Fibroblast of upper back skin (primary cell): ENCODE data around the gene HEG1.

Experiments used
- DNase-seq: peaks from one replicate; pipeline ENCODE4 v3.0.0-alpha.2; 2013

HEG1 gene

DNA sequence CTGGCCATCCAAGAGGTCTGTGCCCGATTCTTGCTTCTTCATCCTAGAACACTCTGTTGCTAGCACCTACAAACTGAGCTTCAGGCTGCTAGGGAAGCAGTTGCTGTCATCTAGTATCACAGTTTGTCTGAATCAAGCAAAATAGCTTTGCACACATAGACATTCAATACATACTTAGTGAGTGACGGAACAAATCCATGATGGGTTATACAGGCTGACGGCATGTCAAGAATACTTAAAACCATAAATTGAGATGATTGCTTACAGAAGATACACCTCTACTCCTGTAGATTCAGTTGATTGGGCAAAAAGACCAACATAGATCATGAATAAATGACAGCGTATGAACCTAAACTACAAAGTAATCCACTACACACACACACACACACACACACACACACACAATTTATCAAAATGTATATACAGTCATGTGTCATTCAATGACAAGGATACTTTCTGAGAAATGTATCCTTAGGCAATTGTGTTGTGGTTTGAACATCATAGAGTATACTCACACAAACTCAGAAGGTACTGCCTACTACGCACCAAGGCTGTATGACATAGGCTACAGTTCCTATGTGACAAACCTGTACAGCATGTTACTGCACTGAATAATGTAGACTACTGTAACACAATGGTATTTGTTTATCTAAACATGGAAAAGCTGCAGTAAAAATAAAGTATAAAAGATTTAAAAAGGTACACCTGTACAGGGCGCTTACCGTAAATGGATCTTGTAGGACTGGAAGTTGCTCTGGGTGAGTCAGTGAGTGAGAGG, 14.4 kb upstream of the HEG1 start:
- DNase-seq, result no peak

DNA sequence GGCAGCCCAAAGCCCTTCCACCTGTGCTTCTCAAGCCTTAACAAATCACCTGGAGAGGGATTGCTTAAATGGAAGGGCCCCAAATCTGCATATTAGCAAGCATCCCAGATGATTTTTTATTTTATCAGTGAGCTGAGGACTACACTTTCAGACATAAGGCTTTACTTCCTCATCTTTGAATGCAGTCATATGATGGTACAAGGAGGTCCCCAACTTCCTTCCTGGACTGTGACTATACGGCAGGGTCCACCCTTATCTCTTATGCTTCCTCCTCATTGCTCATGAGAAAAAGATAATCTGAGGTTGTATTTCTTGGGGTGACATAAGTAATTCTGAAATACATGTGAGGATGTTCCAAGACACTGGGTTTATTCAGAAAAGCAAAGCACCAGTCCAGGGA, 13.7 kb upstream of the HEG1 start:
- DNase-seq, result no peak

DNA sequence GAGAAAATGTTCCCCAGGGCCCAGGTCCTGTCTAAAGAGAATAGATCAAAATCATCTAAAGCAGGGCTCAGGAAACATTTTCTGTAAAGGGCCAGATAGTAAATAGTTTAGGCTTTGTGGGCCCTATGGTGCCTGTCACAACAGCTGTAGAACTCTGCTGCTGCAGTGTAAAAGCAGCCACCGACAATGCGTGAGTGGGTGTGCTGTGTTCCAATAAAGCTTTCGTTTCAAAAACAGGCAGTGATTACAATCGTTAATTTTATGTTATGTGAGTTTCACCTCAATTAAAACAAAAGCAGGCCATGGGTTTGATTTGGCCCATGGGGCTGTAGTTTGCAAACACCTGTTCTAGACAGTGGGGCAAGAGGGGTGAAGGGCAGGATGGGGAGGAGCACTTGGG, 12.5 kb upstream of the HEG1 start:
- no peak for DNase-seq

DNA sequence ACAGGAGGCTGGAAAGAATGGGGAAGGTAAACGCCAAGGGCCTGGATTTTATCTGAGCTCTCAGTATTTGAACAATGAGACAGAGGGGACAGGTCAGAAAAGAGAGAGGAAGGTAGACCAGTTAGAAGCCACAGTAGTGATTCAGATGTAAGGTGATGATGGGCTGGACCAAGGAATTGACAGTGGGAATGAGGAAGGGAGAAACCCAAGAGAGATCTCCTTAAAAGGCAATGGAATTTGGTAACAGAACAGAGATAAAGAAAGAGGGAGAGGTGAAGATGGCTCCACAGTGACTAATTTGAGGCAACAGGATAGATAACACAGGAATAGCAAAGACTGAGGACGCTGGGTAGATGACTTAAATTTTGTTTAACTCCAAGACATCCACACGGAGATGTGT, 11.4 kb upstream of the HEG1 start:
- peak; percentile 66 for DNase-seq

DNA sequence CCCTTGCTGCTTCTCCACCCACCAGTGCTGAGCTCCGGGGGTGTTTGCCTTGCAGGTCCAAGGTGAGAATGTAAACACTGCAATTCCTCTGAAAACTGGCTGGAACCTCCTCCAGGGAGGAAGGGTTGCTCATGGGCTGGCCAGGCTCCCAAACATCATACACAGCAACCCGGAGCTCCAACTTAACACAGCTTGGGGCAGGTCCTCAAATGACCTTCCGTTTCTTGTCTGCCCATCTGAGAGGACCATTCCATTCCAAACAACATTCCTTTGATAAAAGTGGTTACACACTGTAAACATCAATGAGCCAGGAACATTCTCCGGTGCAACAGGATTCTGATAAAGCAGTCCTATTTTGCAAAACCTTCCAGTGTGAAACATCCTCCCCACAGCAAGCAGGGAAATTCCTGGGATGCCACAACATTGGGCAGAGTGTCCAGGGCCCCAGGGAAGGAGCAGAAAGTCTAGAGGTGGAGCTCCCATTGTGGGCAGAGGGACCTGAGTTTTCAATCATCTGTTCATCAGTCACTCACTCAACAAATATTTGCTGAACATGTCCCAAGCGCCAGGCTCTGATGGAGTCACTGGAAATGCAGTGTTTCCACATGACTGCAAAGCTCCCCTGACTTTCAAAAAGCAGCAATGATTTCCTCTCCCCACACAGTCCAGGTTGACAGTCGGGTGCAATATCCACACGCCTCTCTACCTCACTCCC, 7.3 kb upstream of the HEG1 start:
- peak; percentile 98 for DNase-seq

DNA sequence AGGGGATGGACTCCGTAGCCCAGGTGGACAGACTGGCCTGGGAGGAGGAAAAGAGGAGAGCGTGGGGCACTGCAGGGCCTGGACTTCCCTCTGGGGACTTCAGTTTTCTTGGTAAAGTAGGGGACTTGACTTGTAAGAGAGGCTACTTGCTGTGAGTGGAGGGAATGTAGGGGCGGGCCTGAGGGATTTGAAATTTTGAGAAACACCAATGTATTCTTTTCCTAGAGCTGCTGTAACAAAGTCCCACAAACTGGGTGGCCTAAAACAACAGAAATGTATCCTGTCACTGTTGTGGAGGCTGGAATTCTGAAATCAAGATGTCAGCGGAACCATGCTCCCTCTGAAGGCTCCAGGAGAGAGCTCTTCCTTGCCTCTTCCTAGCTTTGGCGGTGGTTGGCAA, 5.8 kb upstream of the HEG1 start:
- no peak for DNase-seq

DNA sequence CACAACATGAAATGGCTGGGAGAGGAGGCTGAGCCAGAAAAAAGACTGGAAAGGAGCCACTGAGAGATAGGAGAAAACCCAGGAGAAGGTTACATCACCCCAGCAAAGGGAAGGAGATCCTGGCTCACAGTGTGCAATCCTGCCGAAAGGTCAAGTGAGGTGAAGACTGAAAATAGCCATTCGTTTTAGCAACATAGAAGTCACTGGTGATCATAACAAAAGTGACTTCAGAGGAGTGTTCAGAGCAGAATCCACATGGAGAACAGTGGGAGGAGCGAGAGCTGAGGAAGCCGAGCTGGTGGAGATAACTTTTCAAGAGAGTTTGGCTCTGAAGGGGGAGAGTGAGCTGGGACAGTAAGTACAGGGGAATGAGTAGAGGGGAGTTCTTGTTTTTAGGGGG, 5.4 kb upstream of the HEG1 start:
- peak; percentile 86 for DNase-seq

DNA sequence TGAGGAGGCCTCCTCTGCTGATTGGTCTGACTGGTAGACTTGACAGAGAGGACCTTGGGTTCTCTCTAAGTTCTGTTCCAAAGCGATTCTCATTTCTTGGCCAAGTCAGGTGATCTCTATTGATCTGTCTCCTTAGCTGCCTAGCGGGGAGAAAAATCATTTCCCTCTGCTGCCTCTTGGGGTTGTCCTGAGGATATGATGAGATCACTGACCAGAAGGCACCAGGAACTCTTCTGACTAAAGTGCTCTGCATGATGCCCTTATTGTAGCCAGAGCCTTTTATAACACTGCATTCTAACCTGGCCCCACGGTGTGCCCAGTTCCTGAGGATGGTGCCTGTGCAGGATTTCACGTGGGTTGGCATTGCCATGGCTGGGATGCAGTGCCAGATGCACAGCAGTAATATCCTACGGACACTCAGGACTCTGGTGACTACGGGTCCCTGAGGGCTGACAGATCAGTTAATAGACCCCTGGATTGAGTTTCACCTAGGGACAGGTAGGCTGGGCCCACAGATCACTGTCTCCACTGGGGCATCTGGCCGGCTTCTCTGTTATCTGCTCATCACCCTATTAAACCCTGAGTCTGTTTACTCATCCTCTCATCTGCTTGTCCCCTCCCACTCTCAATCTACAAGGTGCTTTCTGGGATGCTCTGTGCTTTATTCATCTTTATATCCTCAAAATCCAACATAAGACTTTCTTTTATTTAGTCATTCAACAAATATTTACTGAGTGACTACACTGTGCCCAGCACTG, 3.9 kb upstream of the HEG1 start:
- DNase-seq, result no peak

DNA sequence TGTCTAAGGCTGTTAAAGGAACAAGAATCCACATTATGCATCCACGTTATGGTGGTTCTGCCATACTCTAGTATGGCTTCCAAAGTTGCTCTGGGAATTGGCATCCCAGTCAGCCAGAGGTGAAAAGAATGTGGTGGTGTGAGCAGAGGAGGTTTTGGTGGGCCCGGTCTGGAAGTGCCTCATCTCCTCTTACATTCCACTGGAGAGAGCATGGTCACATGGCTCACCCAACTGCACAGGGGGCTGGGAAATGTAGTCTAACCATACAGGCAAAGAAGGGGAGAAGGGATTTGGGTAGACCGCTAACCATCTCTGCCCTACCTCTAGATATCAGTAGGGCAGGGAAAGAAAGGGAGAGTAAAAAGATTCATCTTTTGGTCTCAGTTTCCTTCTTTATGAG, 3.2 kb upstream of the HEG1 start:
- no peak for DNase-seq

DNA sequence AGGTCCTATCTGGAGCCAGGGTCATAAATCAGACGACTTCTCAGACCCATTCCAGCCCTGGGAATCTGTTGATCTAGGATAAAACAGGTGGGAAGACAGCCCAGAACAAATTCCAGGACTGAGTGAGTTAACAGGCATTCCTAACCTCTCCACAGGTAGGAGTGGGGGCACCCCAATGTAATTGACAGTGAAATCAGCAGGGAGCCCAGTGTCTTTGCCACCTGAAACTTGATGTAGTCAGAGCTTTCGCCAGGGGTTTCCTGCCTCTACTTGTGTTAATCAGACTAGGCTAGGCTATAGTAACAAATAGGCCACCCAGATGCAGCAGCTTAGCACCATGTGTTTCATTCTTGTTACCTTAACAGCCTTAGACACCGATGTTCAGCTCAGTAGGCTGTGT, 2.7 kb upstream of the HEG1 start:
- no peak for DNase-seq

DNA sequence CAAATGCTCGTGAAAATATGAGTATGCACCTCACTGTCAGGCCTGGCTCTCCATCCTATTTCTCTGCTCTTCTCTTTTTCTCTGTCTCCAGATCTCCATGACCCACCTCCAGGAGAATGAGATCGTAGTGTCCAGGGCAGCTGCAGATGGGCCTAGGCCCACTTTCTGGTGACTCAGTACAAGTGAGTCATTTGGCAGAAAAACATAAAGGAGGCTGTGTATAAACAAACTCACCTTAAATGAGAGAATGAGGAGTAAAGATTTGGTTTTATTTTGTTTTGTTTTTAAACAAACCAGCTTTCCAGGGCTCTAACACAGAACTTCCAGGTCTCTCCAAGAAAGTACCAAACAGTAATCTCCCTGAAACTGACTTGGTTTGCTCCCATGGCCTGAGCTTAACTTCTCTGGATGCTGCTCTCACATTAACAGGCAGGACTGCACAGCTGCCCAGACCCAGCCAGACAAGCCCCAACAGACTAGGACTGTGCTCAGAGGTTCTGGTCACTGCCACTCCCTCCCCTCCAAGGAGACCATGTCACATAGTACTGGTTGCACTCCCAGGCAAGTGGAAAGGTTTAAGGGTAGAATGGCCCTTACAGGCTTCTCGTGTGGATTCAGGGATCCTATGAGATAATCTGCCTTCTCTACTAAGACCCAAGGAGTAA, 1.5 kb upstream of the HEG1 start:
- DNase-seq, result peak; percentile 73

DNA sequence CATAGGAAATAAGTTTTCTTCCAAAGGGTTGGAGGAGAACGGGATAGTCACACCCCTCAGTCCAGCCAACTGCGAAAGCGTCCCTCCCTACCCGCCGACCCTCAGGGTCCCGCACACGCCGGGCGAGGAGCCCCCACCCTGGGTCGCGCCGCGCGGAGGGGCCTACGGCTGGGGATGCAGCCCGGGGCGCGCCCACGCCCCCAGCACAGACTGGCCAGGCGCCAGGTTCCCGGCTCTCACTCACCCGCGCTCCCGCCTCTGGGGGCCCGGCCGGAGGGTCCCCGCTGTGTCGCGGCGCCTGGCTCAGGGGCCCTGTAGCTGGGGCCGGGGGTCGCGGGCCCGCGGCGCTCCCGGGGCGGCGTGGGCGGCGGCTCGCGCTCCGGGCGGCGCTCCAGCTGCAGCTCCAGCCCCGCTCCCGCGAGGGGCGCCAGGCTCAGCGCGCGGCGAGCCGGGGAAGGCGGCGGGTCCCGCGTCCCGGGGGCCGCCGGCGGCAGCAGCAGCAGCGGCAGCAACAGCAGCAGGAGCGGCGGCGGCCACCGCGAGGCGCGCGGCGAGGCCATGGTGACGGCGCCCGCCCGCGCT, 375 bp downstream of the HEG1 start:
- DNase-seq, result no peak

DNA sequence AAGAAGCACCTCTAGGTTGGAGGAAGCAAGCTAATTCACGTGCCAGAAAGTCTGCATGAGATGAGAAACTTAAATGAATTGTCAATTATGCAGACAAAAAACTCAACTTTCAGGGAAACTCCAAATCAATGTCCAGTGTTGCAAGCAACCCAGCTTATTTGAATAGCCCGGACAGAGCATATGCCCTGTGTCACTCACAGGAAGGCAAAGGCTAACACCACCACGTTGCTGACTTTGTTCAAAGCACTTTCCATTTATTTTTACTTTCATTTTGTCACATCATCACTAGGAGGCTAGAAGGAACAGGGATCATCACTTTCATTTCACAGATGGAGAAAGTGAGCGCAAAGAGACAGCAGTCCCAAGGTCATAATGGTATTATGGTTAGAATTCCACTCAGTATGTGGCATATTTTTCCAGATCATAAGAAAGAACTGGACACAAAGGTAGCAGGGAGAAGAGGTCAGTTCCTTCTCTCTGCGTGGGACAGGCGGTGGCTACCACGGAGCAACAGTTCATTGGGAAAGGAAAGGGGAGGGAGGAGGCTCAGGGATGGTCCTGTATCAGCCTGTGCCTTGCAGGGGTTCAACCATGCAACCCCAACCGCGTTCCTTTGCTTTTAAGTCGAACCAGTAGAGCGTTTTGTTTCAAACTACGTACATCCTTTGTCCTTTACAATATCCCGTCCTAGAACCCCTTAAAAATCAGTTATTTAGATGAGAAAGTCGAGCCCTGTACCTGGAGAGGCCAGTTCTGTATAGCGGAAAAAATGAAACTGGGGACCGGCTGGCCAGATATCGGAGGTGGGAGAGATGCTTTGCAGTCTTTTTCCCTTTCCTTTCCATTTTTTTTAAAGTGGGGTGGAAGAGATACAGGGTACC, 1.1 kb downstream of the HEG1 start:
- peak; percentile 55 for DNase-seq

DNA sequence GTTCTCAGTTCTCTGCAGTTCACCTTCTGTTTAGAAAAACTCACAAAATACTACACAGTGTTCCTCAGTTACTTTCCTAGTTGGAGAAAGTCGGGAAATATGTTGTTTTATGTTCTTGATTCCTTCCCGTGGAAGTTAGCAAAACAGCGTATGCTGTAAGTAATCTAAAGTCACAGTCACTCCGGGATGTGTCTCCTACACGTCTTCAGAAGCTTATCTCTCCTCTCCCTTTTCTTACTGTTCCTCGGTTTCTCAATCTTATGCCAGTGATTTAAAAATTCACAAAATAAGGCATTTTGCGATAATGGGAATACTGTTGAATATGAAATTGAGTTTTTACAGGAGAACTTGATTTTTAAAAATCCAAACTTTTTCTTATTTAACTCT, 1.7 kb downstream of the HEG1 start:
- DNase-seq, result no peak

DNA sequence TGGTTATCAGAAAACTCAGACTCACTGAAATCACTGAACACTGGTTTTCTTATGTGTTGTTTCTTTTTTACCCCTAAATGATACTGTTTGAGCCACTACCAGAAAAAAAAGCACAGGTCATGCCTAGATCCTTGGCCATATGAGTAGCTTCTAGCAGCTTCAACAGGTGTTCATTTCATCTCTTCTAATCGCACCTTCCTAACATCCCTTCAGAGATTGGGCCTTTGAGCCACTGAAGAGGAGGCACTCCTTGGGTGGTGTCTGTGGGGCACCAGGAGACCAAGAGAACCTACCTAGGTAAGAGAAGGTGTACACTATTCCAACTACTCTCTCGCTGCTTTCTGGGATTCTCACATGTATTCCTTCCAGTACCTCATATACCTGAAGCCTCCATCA, 2.5 kb downstream of the HEG1 start:
- no peak for DNase-seq

DNA sequence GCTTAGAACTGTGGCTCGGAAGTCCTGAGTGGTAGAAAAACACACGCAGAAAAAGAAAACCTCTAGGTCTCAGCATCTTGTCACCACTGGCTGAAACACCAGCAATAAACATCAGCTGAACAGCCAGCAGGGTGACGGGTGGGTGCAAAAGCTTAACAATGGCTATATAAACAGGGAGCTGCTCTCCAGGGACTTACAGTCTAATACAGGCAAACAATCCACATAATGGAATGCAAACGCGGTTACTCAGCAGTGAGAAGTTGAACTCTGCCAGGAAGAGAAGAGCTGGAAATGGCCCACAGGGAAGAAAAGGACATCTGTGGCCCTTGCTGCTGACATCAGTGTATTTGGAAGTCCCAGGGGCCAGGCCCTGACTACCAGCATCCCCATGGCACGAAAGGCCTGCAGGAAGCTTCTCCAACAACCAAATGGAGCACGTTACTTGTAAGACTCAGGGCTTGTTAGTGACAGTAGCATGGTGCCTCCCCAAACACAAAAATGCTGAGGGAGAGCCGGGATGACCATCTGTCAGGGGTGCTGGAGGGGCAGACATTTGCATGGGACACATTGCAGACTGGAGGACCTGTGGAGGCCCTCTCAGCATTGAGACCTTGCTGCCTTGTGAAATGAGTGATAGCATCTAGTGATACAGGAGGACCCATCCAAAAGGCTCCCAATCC, 3.0 kb downstream of the HEG1 start:
- DNase-seq, result peak; percentile 89

DNA sequence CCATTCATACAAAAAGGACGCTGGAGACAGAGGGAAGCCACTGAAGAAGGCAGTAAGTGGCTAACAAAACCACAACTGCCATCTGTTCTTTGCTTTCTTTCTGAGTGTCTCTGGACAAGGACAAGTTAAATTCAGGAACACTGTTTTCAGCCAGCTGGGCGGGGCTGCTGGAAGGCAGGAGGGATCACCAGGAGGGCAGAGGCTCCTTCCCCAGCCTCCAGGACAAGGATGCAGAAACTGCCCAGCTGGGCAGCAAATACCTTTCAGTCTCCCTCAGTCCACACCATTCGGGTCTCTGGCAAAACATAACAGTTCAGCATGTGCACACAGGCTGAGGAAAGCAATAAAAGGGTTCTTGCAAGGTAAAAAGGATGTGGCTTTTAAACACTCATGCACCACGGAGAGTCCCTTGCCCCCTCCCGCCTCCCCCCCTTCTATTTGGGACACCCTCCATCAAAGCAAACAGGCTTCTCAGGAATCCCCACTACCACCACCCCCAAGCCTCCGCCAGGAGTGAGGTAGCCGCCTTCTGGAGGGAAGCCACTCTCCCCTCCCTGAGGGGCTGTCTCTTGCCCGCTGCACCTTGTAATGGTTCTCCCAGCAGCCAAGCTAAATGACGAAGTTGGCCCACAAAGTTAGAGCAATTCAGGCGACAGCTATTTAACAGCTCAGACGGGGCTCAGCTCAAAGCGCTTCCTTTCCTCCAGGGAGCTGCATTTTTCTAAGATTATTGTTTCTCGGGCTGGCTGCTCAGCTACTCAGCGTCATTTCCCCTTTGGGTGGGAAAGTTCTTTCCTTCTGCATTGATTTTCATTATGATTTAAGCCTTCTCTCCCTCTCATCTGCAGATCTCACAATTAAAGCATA, 3.8 kb downstream of the HEG1 start:
- DNase-seq, result peak; percentile 95

DNA sequence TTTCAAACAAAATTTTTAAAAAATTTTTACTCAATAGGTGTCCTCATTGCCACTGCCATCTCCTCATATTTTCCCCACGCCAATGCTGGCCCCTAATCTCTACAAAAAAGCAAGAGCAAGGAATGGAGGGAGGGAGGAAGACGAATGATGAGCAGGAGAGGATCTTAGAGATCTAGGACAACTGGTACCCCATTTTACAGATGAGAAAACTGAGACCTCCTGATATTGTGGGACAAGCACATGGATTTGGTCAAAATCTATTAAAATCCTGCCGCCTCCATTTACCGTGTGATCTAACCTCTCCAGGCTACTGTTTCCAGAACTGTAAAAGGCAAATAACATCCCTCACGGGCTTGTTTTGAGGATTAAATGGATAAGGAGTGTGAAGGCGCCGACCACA, 4.6 kb downstream of the HEG1 start:
- DNase-seq, result no peak

DNA sequence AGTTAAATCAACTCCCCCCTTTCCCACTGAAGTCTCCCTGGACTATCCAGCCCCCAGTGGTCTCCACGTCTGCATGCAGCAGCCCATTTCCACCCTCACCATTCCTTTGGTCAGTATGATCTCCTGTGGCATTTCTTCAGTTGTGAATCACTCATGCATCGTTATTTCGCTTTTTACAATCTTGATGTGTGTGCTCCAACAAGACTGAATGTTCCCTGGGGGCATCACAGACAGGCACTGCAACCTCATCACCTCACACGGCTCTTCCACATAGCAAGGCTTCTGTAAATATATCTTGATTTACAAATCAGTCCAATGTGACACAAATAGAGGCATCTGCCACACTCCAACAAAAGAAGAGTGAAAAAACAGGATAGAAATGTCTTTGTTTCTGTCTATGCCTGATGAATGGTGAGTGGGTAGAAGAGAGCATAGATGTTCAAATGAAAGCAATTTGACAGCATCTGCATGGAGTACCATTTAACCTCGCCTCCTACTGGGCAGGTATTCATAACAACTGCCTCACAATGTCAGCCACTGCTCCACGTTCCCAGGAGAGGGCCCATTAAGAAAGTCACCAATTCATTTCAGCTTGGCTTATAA, 5.2 kb downstream of the HEG1 start:
- DNase-seq, result no peak

DNA sequence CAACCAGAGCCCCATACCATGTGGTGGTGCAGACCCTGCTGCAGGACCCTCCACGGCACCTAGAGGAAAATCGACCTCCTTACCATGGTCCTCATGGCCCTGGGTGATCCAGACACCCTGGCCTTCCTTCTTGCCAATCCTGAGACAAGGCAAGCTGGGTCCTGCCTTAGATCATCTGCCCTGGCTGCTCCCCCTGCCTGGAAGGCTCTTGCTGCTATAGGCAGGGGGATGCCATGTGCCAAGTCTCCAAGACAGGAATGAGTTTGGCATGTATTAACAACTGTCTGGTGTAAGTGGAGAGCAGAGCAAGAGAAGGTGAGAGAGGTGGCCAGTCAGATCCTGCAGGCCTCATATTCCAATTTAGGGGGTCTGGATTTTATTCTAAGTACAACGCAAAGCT, 7.5 kb downstream of the HEG1 start:
- no peak for DNase-seq
